ENCODE data around the gene LSS. TPM values are rescaled to one million over a fixed set of nuclear protein-coding genes. Genes with fewer than 3 reads are reported as not detected.

LSS gene
- total RNA-seq, 1 donor from 2014 or later: 43.7 TPM

GRCh38 chr21:46195595-46196195 is 32.9 kb downstream of the LSS start:
- peaks cover 32% of the 10 kb centered on the region for H3K36me3 ChIP-seq (ENCODE audit: control insufficient read depth, insufficient read depth, low read length)

GRCh38 chr21:46194374-46195334 is 33.9 kb downstream of the LSS start:
- FAIRE-seq: no peak
- Histone ChIP-seq H3K27me3 (ENCODE audit: control insufficient read depth, insufficient read depth, low read length) (no peaks in the 10 kb centered on the region), H3K36me3 (ENCODE audit: control insufficient read depth, insufficient read depth, low read length) (peaks cover 32% of the 10 kb centered on the region), H3K4me3 (ENCODE audit: low read depth, low read length) (no peak overlapping the region)
- DNase-seq (ENCODE audit: low read depth): no peak
- TF ChIP-seq CTCF (IDR thresholded peaks at IDR 0.05; ENCODE audit: insufficient read depth, low read length, severe bottlenecking): no peak

More at GRCh38 chr21:46195595-46196195, 32.9 kb downstream of the LSS start:
- FAIRE-seq: no peak
- TF ChIP-seq CTCF (IDR thresholded peaks at IDR 0.05; ENCODE audit: insufficient read depth, low read length, severe bottlenecking): no peak
- Histone ChIP-seq H3K27me3 (ENCODE audit: control insufficient read depth, insufficient read depth, low read length) (no peaks in the 10 kb centered on the region), H3K4me3 (ENCODE audit: low read depth, low read length) (no peak overlapping the region)
- no peak for DNase-seq (ENCODE audit: low read depth)

- peaks cover 30% of the 10 kb centered on the region for H3K36me3 ChIP-seq (ENCODE audit: control insufficient read depth, insufficient read depth, low read length)
- H3K4me3 ChIP-seq (ENCODE audit: low read depth, low read length): no peak overlapping the region
- no peak for FAIRE-seq
- TF ChIP-seq CTCF (IDR thresholded peaks at IDR 0.05; ENCODE audit: insufficient read depth, low read length, severe bottlenecking): no peak
- no peak for DNase-seq (ENCODE audit: low read depth)
- no peaks in the 10 kb centered on the region for H3K27me3 ChIP-seq (ENCODE audit: control insufficient read depth, insufficient read depth, low read length)
These were observed 34.7 kb downstream of the LSS start for GRCh38 chr21:46193829-46194373.

- no peak overlapping the region for H3K4me3 ChIP-seq (ENCODE audit: low read depth, low read length)
- peaks cover 30% of the 10 kb centered on the region for H3K36me3 ChIP-seq (ENCODE audit: control insufficient read depth, insufficient read depth, low read length)
- H3K27me3 ChIP-seq (ENCODE audit: control insufficient read depth, insufficient read depth, low read length): no peaks in the 10 kb centered on the region
- no peak for FAIRE-seq
- DNase-seq (ENCODE audit: low read depth): no peak
- no peak for TF ChIP-seq CTCF (IDR thresholded peaks at IDR 0.05; ENCODE audit: insufficient read depth, low read length, severe bottlenecking)
These were observed 36.6 kb downstream of the LSS start for GRCh38 chr21:46191686-46192575.

GRCh38 chr21:46191257-46191685 is 37.3 kb downstream of the LSS start:
- Histone ChIP-seq H3K4me3 (ENCODE audit: low read depth, low read length) (no peak overlapping the region), H3K36me3 (ENCODE audit: control insufficient read depth, insufficient read depth, low read length) (peaks cover 25% of the 10 kb centered on the region), H3K27me3 (ENCODE audit: control insufficient read depth, insufficient read depth, low read length) (no peaks in the 10 kb centered on the region)
- DNase-seq (ENCODE audit: low read depth) (peak; percentile 58), FAIRE-seq (no peak)
- no peak for TF ChIP-seq CTCF (IDR thresholded peaks at IDR 0.05; ENCODE audit: insufficient read depth, low read length, severe bottlenecking)
